ENCODE data around the gene DISP2.

The DISP2 gene

DNA sequence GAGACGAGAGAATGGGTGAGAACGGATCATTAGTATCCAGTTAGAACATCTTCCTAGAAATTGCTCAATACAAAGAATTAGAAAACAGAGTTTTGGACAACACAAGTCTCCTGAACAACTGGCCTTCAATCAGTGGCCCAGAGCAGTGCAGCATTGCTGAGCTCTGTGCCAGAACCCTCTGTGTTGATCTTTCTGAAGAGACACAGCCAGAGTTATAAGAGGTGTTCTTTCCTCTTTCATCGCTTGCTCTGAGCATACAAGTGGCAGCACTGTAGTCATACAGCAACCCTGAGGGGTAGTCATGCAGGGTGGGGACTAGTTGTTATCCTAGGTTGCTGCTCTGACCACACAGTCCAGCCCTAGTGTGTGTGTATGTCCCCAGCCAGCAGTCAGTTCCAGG lies 28.5 kb downstream of the DISP2 start:
- TF ChIP-seq, protein P1, sequence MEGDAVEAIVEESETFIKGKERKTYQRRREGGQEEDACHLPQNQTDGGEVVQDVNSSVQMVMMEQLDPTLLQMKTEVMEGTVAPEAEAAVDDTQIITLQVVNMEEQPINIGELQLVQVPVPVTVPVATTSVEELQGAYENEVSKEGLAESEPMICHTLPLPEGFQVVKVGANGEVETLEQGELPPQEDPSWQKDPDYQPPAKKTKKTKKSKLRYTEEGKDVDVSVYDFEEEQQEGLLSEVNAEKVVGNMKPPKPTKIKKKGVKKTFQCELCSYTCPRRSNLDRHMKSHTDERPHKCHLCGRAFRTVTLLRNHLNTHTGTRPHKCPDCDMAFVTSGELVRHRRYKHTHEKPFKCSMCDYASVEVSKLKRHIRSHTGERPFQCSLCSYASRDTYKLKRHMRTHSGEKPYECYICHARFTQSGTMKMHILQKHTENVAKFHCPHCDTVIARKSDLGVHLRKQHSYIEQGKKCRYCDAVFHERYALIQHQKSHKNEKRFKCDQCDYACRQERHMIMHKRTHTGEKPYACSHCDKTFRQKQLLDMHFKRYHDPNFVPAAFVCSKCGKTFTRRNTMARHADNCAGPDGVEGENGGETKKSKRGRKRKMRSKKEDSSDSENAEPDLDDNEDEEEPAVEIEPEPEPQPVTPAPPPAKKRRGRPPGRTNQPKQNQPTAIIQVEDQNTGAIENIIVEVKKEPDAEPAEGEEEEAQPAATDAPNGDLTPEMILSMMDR (IDR thresholded peaks at IDR 0.05; ENCODE audit: insufficient read depth, low read length, poor library complexity, severe bottlenecking), result no peak
- no peak overlapping the region for H3K4me3 ChIP-seq (replicated peaks; ENCODE audit: low read depth, low read length)
- no peaks in the 10 kb centered on the region for H3K27me3 ChIP-seq (replicated peaks; ENCODE audit: control insufficient read depth, insufficient read depth, low read length)
- peaks cover 16% of the 10 kb centered on the region for H3K36me3 ChIP-seq (ENCODE audit: control insufficient read depth, insufficient read depth, low read length)
- DNase-seq (ENCODE audit: extremely low read depth, insufficient read length), result no peak

DNA sequence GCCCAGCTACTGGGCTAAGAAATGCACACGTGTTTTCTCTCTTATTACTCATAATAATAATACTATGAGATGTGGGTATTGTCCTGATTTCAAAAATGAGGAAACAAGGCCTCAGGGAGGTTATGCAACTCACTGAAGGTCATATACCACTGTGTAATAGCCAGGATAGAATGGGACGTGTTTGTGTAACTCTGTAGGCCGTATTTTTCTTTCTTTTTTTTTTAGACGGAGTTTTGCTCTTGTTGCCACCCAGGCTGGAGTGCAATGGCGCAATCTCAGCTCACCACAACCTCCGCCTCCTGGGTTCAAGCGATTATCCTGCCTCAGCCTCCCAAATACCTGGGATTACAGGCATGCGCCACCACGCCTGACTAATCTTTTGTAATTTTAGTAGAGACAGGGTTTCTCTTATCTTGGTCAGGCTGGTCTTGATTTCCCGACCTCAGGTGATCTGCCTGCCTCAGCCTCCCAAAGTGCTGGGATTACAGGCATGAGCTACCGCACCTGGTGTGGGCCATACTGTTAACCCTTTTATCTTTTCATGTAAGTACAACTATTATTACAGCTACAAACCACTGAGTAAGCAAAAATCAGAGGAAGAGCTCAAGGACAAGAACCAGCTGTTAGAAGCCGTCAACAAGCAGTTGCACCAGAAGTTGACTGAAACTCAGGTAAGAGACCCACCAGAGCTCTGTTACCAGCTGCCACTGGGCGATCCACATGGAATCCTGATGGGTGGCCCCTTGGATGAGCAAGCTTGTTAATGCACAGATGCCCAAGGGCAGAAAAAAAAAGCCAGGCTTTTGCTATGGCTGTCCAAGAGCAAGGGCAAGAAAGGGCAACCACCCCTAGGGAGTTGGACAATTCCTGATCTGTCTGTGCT lies 31.2 kb downstream of the DISP2 start:
- Histone ChIP-seq H3K4me3 (replicated peaks; ENCODE audit: low read depth, low read length) (no peak overlapping the region), H3K36me3 (ENCODE audit: control insufficient read depth, insufficient read depth, low read length) (peaks cover 16% of the 10 kb centered on the region), H3K27me3 (replicated peaks; ENCODE audit: control insufficient read depth, insufficient read depth, low read length) (no peaks in the 10 kb centered on the region)
- DNase-seq (ENCODE audit: extremely low read depth, insufficient read length), result no peak
- TF ChIP-seq, protein P1 (IDR thresholded peaks at IDR 0.05; ENCODE audit: insufficient read depth, low read length, poor library complexity, severe bottlenecking), result no peak

DNA sequence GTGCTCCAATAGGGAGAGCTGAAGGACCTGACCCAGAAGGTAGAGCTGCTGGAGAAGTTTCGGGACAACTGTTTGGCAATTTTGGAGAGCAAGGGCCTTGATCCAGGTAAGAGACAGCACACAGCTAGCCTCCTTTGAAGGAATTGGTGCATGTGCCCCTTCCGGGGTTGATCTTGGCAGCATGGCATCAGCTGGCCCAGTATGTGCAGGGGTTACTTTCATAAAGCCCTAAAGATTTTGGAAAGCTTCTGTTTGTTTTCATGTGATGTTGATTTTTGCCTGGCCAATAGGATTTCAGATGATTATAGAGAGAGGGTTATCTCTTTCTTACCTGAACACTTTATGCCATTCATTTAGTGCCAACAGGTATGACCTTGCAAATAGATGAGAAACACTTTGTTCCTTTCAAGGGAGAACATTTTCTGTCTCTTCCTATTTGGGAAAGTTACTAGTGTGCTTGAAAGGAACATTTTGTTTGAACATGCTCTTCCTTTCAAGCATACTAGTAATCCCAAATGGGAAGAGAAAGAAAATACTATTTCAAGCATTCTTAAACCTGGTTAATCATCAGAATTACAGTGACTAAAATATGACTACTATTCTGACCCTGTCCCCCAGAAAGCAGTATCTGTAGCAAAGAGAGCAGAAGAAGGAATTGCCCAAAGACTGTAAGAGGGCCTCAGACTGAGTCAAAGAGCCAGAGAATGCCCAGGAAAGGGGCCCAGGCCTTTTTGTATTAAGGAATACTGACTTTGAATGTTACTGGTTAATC lies 32.0 kb downstream of the DISP2 start:
- no peak overlapping the region for H3K4me3 ChIP-seq (replicated peaks; ENCODE audit: low read depth, low read length)
- peaks cover 16% of the 10 kb centered on the region for H3K36me3 ChIP-seq (ENCODE audit: control insufficient read depth, insufficient read depth, low read length)
- DNase-seq (ENCODE audit: extremely low read depth, insufficient read length), result no peak
- H3K27me3 ChIP-seq (replicated peaks; ENCODE audit: control insufficient read depth, insufficient read depth, low read length), result no peaks in the 10 kb centered on the region
- TF ChIP-seq, protein P1 (IDR thresholded peaks at IDR 0.05; ENCODE audit: insufficient read depth, low read length, poor library complexity, severe bottlenecking), result no peak

DNA sequence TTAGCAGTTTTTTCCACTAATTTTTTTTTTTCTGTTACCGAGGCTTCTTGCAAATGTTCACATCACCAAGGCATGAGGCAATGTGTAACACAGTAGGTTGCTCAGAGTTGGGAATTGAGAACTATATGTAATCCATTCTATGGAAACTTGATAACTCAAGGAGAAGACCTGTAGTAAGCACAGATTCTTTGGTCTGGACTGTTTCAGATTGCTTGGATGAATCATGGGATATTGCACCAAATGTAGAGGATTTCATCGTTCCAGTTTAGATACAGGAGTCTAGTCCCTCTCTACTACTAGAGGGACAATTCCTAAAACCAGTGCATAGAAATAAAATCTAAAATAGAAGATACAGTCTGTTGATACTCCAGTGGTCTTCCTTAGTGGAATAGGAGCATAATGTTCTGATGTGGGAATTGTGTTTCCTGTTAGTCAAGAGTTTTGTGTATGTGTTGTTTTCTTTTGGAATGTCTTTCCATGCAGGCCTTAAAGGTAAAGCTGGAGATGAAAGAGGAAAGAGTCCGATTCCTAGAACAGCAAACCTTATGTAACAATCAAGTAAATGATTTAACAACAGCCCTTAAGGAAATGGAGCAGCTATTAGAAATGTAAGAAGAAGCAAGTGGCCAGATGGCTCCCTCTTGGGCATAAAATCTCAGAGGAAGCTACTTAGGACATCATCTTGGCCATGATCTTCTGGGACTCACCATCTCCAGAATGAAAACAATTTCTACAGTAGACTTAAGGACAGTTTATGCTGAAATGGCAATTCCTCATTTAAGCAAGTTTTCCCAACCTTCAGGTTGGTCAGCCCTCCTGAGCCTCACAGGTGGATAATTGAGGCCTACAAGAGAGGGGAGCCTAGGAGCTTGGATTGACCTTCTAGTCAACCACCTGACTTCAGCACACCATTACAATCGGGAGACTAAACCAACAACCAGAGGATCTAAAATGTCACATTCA lies 35.2 kb downstream of the DISP2 start:
- TF ChIP-seq, protein P1 (IDR thresholded peaks at IDR 0.05; ENCODE audit: insufficient read depth, low read length, poor library complexity, severe bottlenecking), result no peak
- DNase-seq (ENCODE audit: extremely low read depth, insufficient read length), result no peak
- Histone ChIP-seq H3K4me3 (replicated peaks; ENCODE audit: low read depth, low read length) (no peak overlapping the region), H3K36me3 (ENCODE audit: control insufficient read depth, insufficient read depth, low read length) (peaks cover 5% of the 10 kb centered on the region), H3K27me3 (replicated peaks; ENCODE audit: control insufficient read depth, insufficient read depth, low read length) (no peaks in the 10 kb centered on the region)

DNA sequence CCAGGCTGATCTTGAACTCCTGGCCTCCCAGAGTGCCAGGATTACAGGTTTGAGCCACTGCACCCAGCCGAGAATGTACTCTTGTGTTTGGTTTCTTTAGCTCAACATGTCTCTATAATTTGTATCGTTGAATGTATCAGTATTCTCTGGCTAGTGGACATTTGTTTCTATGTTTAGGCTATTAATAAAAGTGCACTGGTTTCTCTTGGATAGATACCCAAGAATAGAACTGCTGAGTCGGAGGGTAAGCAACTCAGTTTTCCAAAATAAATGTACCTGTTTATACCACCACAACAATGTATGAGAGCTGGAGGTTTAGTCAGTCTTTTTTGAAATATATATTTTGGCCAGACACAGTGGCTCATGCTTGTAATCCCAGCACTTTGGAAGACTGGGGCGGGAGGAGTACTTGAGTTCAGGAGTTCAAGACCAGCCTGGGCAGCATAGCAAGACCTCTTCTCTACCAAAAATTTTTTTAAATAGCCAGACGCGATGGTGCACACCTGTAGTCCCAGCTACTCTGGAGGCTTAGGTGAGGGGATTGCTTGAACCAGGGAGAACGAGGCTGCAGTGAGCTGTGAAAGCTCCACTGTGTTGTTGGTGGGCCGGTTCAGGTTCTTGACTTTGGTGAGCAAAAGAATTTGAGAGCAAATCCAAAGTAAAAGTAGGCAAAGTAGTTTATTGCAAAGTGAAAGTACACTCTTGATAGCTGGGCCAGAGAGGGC lies 39.8 kb downstream of the DISP2 start:
- no peak for DNase-seq (ENCODE audit: extremely low read depth, insufficient read length)
- no peak overlapping the region for H3K4me3 ChIP-seq (replicated peaks; ENCODE audit: low read depth, low read length)
- TF ChIP-seq, protein P1 (IDR thresholded peaks at IDR 0.05; ENCODE audit: insufficient read depth, low read length, poor library complexity, severe bottlenecking), result no peak
- H3K36me3 ChIP-seq (ENCODE audit: control insufficient read depth, insufficient read depth, low read length), result no peaks in the 10 kb centered on the region
- H3K27me3 ChIP-seq (replicated peaks; ENCODE audit: control insufficient read depth, insufficient read depth, low read length), result no peaks in the 10 kb centered on the region

Measured in GM06990 (cell line).